K562 (cell line): ENCODE results near the gene VSIG2. TPM values are rescaled to one million over a fixed set of nuclear protein-coding genes. Genes with fewer than 3 reads are reported as not detected.

ENCODE experiments used
- polyA plus RNA-seq, 8 experiments: library from polyadenylated mRNA; depleted of rRNA in 4 of 8; stranded (reverse) in 5 of 8; unstranded in 3 of 8; fragments of >200 nt; fragmentation: Nextera tagmentation in 2 of 8; fragmentation: Illumina TruSeq in 1 of 8; extraction: Ambion mirVana in 2 of 8; extraction: Trizol in 1 of 8; gene quantifications; 2 replicates each; pipeline versions ENCODE4 v1.2.1 to v1.2.3, GENCODE V29; 2011 to 2014; ENCODE audit warnings: inconsistent platforms in 1 of 8, missing spikeins in 1 of 8
- total RNA-seq, 7 experiments: library from RNA; depleted of rRNA in 6 of 7; stranded (reverse); fragments of >200 nt in 6 of 7; fragmentation: Illumina TruSeq in 2 of 7; extraction: Trizol in 2 of 7; gene quantifications; 2 replicates each; pipeline versions ENCODE4 v1.2.1 to v1.2.3, GENCODE V29; 2011 to 2021; ENCODE audit warnings: low replicate concordance in 1 of 7

Gene VSIG2
- total and polyA plus RNA-seq, 9 of the 15 experiments (the other 6 are each of a cell fraction or from before 2014, with no cell fraction given): not detected

Other genes starting within 250 kb of the VSIG2 start
Only the 7 nearest of the 14 such genes appear.
- gene TBRG1, start 129.4 kb downstream of the VSIG2 start, total RNA-seq (2014; rRNA removed): 16.3 and 23.4 TPM in 2 replicates
- gene TBRG1, start 129.4 kb downstream of the VSIG2 start, total RNA-seq (2014; rRNA removed; fragmentation: Illumina TruSeq; extraction: Trizol): 16.0 and 19.7 TPM in 2 replicates
- 20.2 and 20.5 TPM in 2 replicates for gene TBRG1, start 129.4 kb downstream of the VSIG2 start, total RNA-seq (2015; rRNA removed; fragmentation: Illumina TruSeq; extraction: Trizol)
- 21.0 and 25.2 TPM in 2 replicates for gene TBRG1, start 129.4 kb downstream of the VSIG2 start, total RNA-seq (2021)
- gene TBRG1, start 129.4 kb downstream of the VSIG2 start, polyA plus RNA-seq (2011; rRNA removed): 24.0 and 30.0 TPM in 2 replicates
- gene TBRG1, start 129.4 kb downstream of the VSIG2 start, polyA plus RNA-seq (2014; fragmentation: Illumina TruSeq; extraction: Trizol): 20.4 and 20.5 TPM in 2 replicates
- 10 to 100 TPM in 1 of 2 experiments, 1 to 10 TPM in 1; 8.7 to 11.5 TPM for gene TBRG1, start 129.4 kb downstream of the VSIG2 start, polyA plus RNA-seq (2014; fragmentation: Nextera tagmentation; extraction: Ambion mirVana)
- gene TBRG1, start 129.4 kb downstream of the VSIG2 start, polyA plus RNA-seq (2014; rRNA removed): 20.3 and 28.7 TPM in 2 replicates
- gene SIAE, start 78.5 kb downstream of the VSIG2 start, total RNA-seq (2014; rRNA removed): 1.7 and 2.4 TPM in 2 replicates
- gene SIAE, start 78.5 kb downstream of the VSIG2 start, total RNA-seq (2014; rRNA removed; fragmentation: Illumina TruSeq; extraction: Trizol): 3.7 and 3.8 TPM in 2 replicates
- gene SIAE, start 78.5 kb downstream of the VSIG2 start, total RNA-seq (2015; rRNA removed; fragmentation: Illumina TruSeq; extraction: Trizol): 2.6 and 3.4 TPM in 2 replicates
- gene SIAE, start 78.5 kb downstream of the VSIG2 start, total RNA-seq (2021): 5.4 and 7.5 TPM in 2 replicates
- 7.9 and 9.6 TPM in 2 replicates for gene SIAE, start 78.5 kb downstream of the VSIG2 start, polyA plus RNA-seq (2011; rRNA removed)
- gene SIAE, start 78.5 kb downstream of the VSIG2 start, polyA plus RNA-seq (2014; fragmentation: Illumina TruSeq; extraction: Trizol): 5.6 and 6.4 TPM in 2 replicates
- 1 to 10 TPM in 1 of 2 experiments, under 1 TPM in 1; 0.89 to 1.2 TPM for gene SIAE, start 78.5 kb downstream of the VSIG2 start, polyA plus RNA-seq (2014; fragmentation: Nextera tagmentation; extraction: Ambion mirVana)
- gene SIAE, start 78.5 kb downstream of the VSIG2 start, polyA plus RNA-seq (2014; rRNA removed): 4.1 and 6.7 TPM in 2 replicates
- 6.8 and 10.6 TPM in 2 replicates for gene SPA17, start 78.4 kb downstream of the VSIG2 start, total RNA-seq (2014; rRNA removed)
- 16.7 and 19.6 TPM in 2 replicates for gene SPA17, start 78.4 kb downstream of the VSIG2 start, total RNA-seq (2014; rRNA removed; fragmentation: Illumina TruSeq; extraction: Trizol)
- gene SPA17, start 78.4 kb downstream of the VSIG2 start, total RNA-seq (2015; rRNA removed; fragmentation: Illumina TruSeq; extraction: Trizol): 15.9 and 16.1 TPM in 2 replicates
- 5.7 and 6.0 TPM in 2 replicates for gene SPA17, start 78.4 kb downstream of the VSIG2 start, total RNA-seq (2021)
- 9.4 and 19.3 TPM in 2 replicates for gene SPA17, start 78.4 kb downstream of the VSIG2 start, polyA plus RNA-seq (2011; rRNA removed)
- gene SPA17, start 78.4 kb downstream of the VSIG2 start, polyA plus RNA-seq (2014; fragmentation: Illumina TruSeq; extraction: Trizol): 19.2 and 19.5 TPM in 2 replicates
- gene SPA17, start 78.4 kb downstream of the VSIG2 start, polyA plus RNA-seq (2014; fragmentation: Nextera tagmentation; extraction: Ambion mirVana): 1 to 10 TPM; 9.0 to 9.9 TPM
- gene SPA17, start 78.4 kb downstream of the VSIG2 start, polyA plus RNA-seq (2014; rRNA removed): 12.6 and 14.0 TPM in 2 replicates
- 2.0 and 3.8 TPM in 2 replicates for gene NRGN, start 12.3 kb downstream of the VSIG2 start, total RNA-seq (2014; rRNA removed)
- 0.29 and 0.61 TPM in 2 replicates for gene NRGN, start 12.3 kb downstream of the VSIG2 start, total RNA-seq (2014; rRNA removed; fragmentation: Illumina TruSeq; extraction: Trizol)
- gene NRGN, start 12.3 kb downstream of the VSIG2 start, total RNA-seq (2015; rRNA removed; fragmentation: Illumina TruSeq; extraction: Trizol): 0.72 and 1.3 TPM in 2 replicates
- gene NRGN, start 12.3 kb downstream of the VSIG2 start, total RNA-seq (2021): 6.8 and 7.8 TPM in 2 replicates
- gene NRGN, start 12.3 kb downstream of the VSIG2 start, polyA plus RNA-seq (2011; rRNA removed): 3.4 and 4.1 TPM in 2 replicates
- 3.5 and 4.5 TPM in 2 replicates for gene NRGN, start 12.3 kb downstream of the VSIG2 start, polyA plus RNA-seq (2014; fragmentation: Illumina TruSeq; extraction: Trizol)
- gene NRGN, start 12.3 kb downstream of the VSIG2 start, polyA plus RNA-seq (2014; fragmentation: Nextera tagmentation; extraction: Ambion mirVana): not detected
- gene NRGN, start 12.3 kb downstream of the VSIG2 start, polyA plus RNA-seq (2014; rRNA removed): 3.2 and 5.7 TPM in 2 replicates
- gene ESAM, start 10.0 kb upstream of the VSIG2 start, total RNA-seq (2014; rRNA removed): 0.14 and 0.29 TPM in 2 replicates
- 0.18 and 0.22 TPM in 2 replicates for gene ESAM, start 10.0 kb upstream of the VSIG2 start, total RNA-seq (2014; rRNA removed; fragmentation: Illumina TruSeq; extraction: Trizol)
- 0.15 and 0.22 TPM in 2 replicates for gene ESAM, start 10.0 kb upstream of the VSIG2 start, total RNA-seq (2015; rRNA removed; fragmentation: Illumina TruSeq; extraction: Trizol)
- 0.36 and 0.91 TPM in 2 replicates for gene ESAM, start 10.0 kb upstream of the VSIG2 start, total RNA-seq (2021)
- 0.47 and 1.1 TPM in 2 replicates for gene ESAM, start 10.0 kb upstream of the VSIG2 start, polyA plus RNA-seq (2011; rRNA removed)
- 0.65 and 0.90 TPM in 2 replicates for gene ESAM, start 10.0 kb upstream of the VSIG2 start, polyA plus RNA-seq (2014; fragmentation: Illumina TruSeq; extraction: Trizol)
- gene ESAM, start 10.0 kb upstream of the VSIG2 start, polyA plus RNA-seq (2014; fragmentation: Nextera tagmentation; extraction: Ambion mirVana): under 1 TPM; 0.06 to 0.08 TPM
- gene ESAM, start 10.0 kb upstream of the VSIG2 start, polyA plus RNA-seq (2014; rRNA removed): 0.22 and 1.5 TPM in 2 replicates
- gene MSANTD2, start 48.2 kb upstream of the VSIG2 start, total RNA-seq (2014; rRNA removed): 5.7 and 6.5 TPM in 2 replicates
- gene MSANTD2, start 48.2 kb upstream of the VSIG2 start, total RNA-seq (2014; rRNA removed; fragmentation: Illumina TruSeq; extraction: Trizol): 4.5 and 5.1 TPM in 2 replicates
- 7.9 and 8.4 TPM in 2 replicates for gene MSANTD2, start 48.2 kb upstream of the VSIG2 start, total RNA-seq (2015; rRNA removed; fragmentation: Illumina TruSeq; extraction: Trizol)
- gene MSANTD2, start 48.2 kb upstream of the VSIG2 start, total RNA-seq (2021): 5.1 and 5.3 TPM in 2 replicates
- gene MSANTD2, start 48.2 kb upstream of the VSIG2 start, polyA plus RNA-seq (2011; rRNA removed): 2.9 and 4.2 TPM in 2 replicates
- 4.8 and 7.3 TPM in 2 replicates for gene MSANTD2, start 48.2 kb upstream of the VSIG2 start, polyA plus RNA-seq (2014; fragmentation: Illumina TruSeq; extraction: Trizol)
- gene MSANTD2, start 48.2 kb upstream of the VSIG2 start, polyA plus RNA-seq (2014; fragmentation: Nextera tagmentation; extraction: Ambion mirVana): 1 to 10 TPM; 1.3 to 1.6 TPM
- 5.3 and 9.9 TPM in 2 replicates for gene MSANTD2, start 48.2 kb upstream of the VSIG2 start, polyA plus RNA-seq (2014; rRNA removed)
- gene ROBO3, start 113.2 kb upstream of the VSIG2 start, total RNA-seq (2014; rRNA removed): 0.82 and 1.6 TPM in 2 replicates
- gene ROBO3, start 113.2 kb upstream of the VSIG2 start, total RNA-seq (2014; rRNA removed; fragmentation: Illumina TruSeq; extraction: Trizol): 0.29 and 0.67 TPM in 2 replicates
- 0.72 and 1.2 TPM in 2 replicates for gene ROBO3, start 113.2 kb upstream of the VSIG2 start, total RNA-seq (2015; rRNA removed; fragmentation: Illumina TruSeq; extraction: Trizol)
- gene ROBO3, start 113.2 kb upstream of the VSIG2 start, total RNA-seq (2021): 1.2 TPM in 2 replicates
- 0.43 and 0.47 TPM in 2 replicates for gene ROBO3, start 113.2 kb upstream of the VSIG2 start, polyA plus RNA-seq (2011; rRNA removed)
- gene ROBO3, start 113.2 kb upstream of the VSIG2 start, polyA plus RNA-seq (2014; fragmentation: Illumina TruSeq; extraction: Trizol): 0.97 and 1.6 TPM in 2 replicates
- not detected for gene ROBO3, start 113.2 kb upstream of the VSIG2 start, polyA plus RNA-seq (2014; fragmentation: Nextera tagmentation; extraction: Ambion mirVana)
- 1.4 and 1.9 TPM in 2 replicates for gene ROBO3, start 113.2 kb upstream of the VSIG2 start, polyA plus RNA-seq (2014; rRNA removed)